ENCODE data around the gene FAM149B1. TPM values are rescaled to one million over a fixed set of nuclear protein-coding genes. Genes with fewer than 3 reads are reported as not detected.
"Not testable (repeated sequence)": the region's sequence is repeated elsewhere in the genome, so short reads cannot be mapped to it uniquely, and the experiment has no call there.

The FAM149B1 gene
- total RNA-seq, 4 donors from 2014 or later: 11.0 to 18.9 (median 15.8) TPM

DNA sequence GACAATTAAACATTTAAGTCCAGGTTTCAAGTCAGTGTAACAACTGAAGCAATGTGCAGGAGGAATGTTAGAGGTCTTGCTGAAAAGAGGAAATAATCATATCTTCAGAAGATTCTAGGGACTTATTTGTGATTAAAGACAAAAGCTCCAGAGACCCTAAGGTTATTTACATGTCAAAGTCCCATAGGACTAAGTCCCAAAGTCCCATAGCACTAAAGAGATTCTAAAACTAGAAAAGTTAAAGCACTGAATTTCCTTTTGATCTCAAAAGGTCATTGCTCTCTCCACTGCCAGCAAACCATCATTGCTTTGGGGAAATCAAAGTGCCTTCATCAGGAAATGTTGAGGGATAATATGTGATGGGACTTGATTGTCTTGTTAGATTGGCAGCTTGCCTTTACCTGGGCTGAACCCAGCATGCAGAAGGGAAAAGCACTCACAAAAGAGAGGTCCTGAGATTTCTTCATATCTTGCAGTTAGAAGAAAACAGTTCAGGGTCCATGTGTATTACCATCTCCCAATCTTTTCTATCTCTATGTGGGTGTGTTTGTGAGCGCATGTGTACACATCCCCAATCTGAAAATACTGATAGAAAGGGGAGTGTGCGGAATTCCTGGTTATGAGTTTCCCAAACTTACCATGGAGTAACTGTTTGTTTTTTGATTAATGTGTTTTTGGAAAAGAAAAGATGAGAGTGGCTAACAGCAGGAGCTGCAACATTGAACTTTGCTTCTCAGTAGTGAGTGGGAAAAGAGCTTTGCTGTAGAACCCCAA, 35.8 kb upstream of the FAM149B1 start:
- no peaks in the 10 kb centered on the region for H3K27me3 ChIP-seq
- no peak overlapping the region for H3K27ac ChIP-seq
- DNase-seq (ENCODE audit: low spot score in 2 of 2): no peak
- no peaks in the 10 kb centered on the region for H3K9me3 ChIP-seq
- peaks cover 75% of the 10 kb centered on the region for H3K36me3 ChIP-seq
- 98% methylated on average over 2 of the region's 2 CpGs for WGBS
- H3K4me1 ChIP-seq: peaks cover 10% of the 10 kb centered on the region
- no peak for TF ChIP-seq POLR2AphosphoS5 (IDR thresholded peaks at IDR 0.05)
- TF ChIP-seq POLR2A (IDR thresholded peaks at IDR 0.05): no peak
- no peak for TF ChIP-seq EP300 (IDR thresholded peaks at IDR 0.05)
- TF ChIP-seq, protein P1, sequence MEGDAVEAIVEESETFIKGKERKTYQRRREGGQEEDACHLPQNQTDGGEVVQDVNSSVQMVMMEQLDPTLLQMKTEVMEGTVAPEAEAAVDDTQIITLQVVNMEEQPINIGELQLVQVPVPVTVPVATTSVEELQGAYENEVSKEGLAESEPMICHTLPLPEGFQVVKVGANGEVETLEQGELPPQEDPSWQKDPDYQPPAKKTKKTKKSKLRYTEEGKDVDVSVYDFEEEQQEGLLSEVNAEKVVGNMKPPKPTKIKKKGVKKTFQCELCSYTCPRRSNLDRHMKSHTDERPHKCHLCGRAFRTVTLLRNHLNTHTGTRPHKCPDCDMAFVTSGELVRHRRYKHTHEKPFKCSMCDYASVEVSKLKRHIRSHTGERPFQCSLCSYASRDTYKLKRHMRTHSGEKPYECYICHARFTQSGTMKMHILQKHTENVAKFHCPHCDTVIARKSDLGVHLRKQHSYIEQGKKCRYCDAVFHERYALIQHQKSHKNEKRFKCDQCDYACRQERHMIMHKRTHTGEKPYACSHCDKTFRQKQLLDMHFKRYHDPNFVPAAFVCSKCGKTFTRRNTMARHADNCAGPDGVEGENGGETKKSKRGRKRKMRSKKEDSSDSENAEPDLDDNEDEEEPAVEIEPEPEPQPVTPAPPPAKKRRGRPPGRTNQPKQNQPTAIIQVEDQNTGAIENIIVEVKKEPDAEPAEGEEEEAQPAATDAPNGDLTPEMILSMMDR (IDR thresholded peaks at IDR 0.05): no peak
- no peak overlapping the region for H3K4me3 ChIP-seq

DNA sequence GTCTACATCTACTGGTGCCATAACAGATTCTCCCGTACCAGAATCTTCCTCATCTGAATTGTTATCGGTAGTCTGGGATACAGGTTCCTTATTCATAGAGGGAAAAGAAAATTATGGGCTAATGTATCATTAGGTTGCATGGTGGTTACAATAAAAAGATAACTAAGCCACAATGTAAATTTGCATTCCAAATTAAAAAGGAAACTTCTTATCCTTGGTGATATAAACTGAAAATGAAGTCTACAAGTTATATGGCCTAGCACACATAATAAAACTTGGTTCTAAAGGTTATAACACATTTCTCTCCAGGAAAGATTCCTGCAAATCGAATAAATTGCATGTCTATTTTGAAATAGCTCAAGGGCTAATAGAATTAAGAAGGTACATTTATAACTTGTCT, 33.2 kb upstream of the FAM149B1 start:
- Histone ChIP-seq H3K36me3 (peaks cover 90% of the 10 kb centered on the region), H3K4me1 (peaks cover 10% of the 10 kb centered on the region), H3K4me3 (no peak overlapping the region), H3K9me3 (no peaks in the 10 kb centered on the region), H3K27ac (no peak overlapping the region), H3K27me3 (no peaks in the 10 kb centered on the region)
- no peak for DNase-seq (ENCODE audit: low spot score in 2 of 2)
- 88% methylated on average over 3 of the region's 3 CpGs for WGBS
- TF ChIP-seq POLR2A (IDR thresholded peaks at IDR 0.05) (no peak), EP300 (IDR thresholded peaks at IDR 0.05) (no peak), POLR2AphosphoS5 (IDR thresholded peaks at IDR 0.05) (no peak)
- TF ChIP-seq, protein P1 (IDR thresholded peaks at IDR 0.05): no peak

GRCh38 chr10:73136627-73137026, 31.3 kb upstream of the FAM149B1 start:
- 93% methylated on average over 2 of the region's 2 CpGs for WGBS
- Histone ChIP-seq H3K9me3 (no peaks in the 10 kb centered on the region), H3K4me3 (no peak overlapping the region), H3K27me3 (no peaks in the 10 kb centered on the region), H3K4me1 (peaks cover 7% of the 10 kb centered on the region), H3K27ac (no peak overlapping the region), H3K36me3 (peaks cover 96% of the 10 kb centered on the region)
- TF ChIP-seq, protein P1 (IDR thresholded peaks at IDR 0.05): no peak
- TF ChIP-seq EP300 (IDR thresholded peaks at IDR 0.05) (no peak), POLR2A (IDR thresholded peaks at IDR 0.05) (no peak), POLR2AphosphoS5 (IDR thresholded peaks at IDR 0.05) (no peak)
- DNase-seq (ENCODE audit: low spot score in 2 of 2): no peak

- peaks cover 95% of the 10 kb centered on the region for H3K36me3 ChIP-seq
- WGBS: 64% methylated on average over 2 of the region's 2 CpGs
- TF ChIP-seq POLR2A (IDR thresholded peaks at IDR 0.05): no peak
- TF ChIP-seq EP300 (IDR thresholded peaks at IDR 0.05): no peak
These were observed 28.7 kb upstream of the FAM149B1 start for GRCh38 chr10:73139251-73139650.

GRCh38 chr10:73141603-73142002, 26.3 kb upstream of the FAM149B1 start:
- Histone ChIP-seq H3K4me1 (no peaks in the 10 kb centered on the region), H3K27ac (no peak overlapping the region), H3K4me3 (no peak overlapping the region), H3K27me3 (no peaks in the 10 kb centered on the region), H3K9me3 (no peaks in the 10 kb centered on the region), H3K36me3 (peaks cover 95% of the 10 kb centered on the region)
- DNase-seq (ENCODE audit: low spot score in 2 of 2): no peak
- TF ChIP-seq POLR2AphosphoS5 (IDR thresholded peaks at IDR 0.05) (no peak), EP300 (IDR thresholded peaks at IDR 0.05) (no peak)
- WGBS: 86% methylated on average over 3 of the region's 3 CpGs

More at GRCh38 chr10:73139251-73139650, 28.7 kb upstream of the FAM149B1 start:
- Histone ChIP-seq H3K4me1 (no peaks in the 10 kb centered on the region), H3K9me3 (no peaks in the 10 kb centered on the region), H3K27me3 (no peaks in the 10 kb centered on the region), H3K27ac (no peak overlapping the region), H3K4me3 (no peak overlapping the region)
- DNase-seq (ENCODE audit: low spot score in 2 of 2): no peak

DNA sequence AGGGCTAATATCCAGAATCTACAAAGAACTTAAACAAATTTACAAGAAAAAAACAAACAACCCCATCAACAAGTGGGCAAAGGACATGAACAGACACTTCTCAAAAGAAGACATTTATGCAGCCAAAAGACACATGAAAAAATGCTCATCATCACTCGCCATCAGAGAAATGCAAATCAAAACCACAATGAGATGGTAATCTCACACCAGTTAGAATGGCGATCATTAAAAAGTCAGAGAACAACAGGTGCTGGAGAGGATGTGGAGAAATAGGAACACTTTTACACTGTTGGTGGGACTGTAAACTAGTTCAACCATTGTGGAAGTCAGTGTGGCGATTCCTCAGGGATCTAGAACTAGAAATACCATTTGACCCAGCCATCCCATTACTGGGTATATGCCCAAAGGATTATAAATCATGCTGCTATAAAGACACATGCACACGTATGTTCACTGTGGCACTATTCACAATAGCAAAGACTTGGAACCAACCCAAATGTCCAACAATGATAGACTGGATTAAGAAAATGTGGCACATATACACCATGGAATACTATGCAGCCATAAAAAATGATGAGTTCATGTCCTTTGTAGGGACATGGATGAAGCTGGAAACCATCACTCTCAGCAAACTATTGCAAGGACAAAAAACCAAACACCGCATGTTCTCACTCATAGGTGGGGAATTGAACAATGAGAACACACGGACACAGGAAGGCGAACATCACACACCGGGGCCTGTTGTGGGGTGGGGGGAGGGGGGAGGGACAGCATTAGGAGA, 17.1 kb upstream of the FAM149B1 start:
- not testable (repeated sequence) for H3K4me1 ChIP-seq; H3K27ac ChIP-seq; H3K27me3 ChIP-seq; DNase-seq (ENCODE audit: low spot score in 2 of 2); H3K4me3 ChIP-seq; H3K9me3 ChIP-seq
- WGBS: 97% methylated on average over 7 of the region's 8 CpGs
- peaks cover 80% of the 10 kb centered on the region for H3K36me3 ChIP-seq
